ENCODE measurements around the gene PARD3B. TPM values are rescaled to one million over a fixed set of nuclear protein-coding genes. Genes with fewer than 3 reads are reported as not detected.

PARD3B gene
- total and polyA plus RNA-seq, 10 of the 15 experiments (the other 5 are each of a cell fraction or from before 2014, with no cell fraction given) = 0.01 to 0.54 (median 0.07) TPM; not detected in 7

DNA sequence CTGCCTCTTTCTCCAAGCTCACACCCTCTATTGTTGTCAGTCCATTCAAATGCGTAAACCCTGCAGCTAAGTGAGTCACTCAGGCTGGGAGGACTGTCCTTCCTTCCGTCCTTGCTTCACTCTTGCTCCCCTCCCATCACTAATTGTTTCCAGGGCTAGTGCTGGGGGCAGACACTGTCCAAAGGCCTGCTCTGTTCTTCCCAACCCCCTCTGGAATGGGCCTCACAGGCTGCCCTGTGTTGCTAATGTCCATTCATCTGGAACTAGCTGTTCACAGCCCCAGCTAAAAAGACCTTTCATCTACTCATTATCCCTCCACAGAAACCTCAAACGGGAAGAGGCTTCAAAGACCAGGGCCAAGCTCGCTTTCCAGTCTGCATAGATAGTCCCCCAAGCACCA, 1105.2 kb downstream of the PARD3B start:
- no peak overlapping the region for H3K9ac ChIP-seq (ENCODE audit: control insufficient read depth, insufficient read depth, low read length)
- ChIA-PET POLR2A (no interaction called here), CTCF (interaction anchor here (1.3 kb wide), 1 partner anchor 1326 kb away, joined by 3 read pairs; no protein-coding TSS in a partner anchor), RAD21 (ENCODE audit: unreplicated experiment) (interaction anchor here (0.5 kb wide), 1 partner anchor 109 kb away, joined by 3 read pairs; no protein-coding TSS in a partner anchor), SMC1A (ENCODE audit: uncharacterized antibody, unreplicated experiment) (no interaction called here)
- in situ Hi-C loops (cut with MboI) (no loop called here), intact Hi-C loops (cut with micrococcal nuclease; ENCODE audit: unreplicated experiment) (no loop called here)
- H2AFZ ChIP-seq (ENCODE audit: control insufficient read depth, low read depth, low read length) = no peak overlapping the region
- no peaks in the 10 kb centered on the region for H4K20me1 ChIP-seq (ENCODE audit: control insufficient read depth, insufficient read depth)
- H3K27me3 ChIP-seq (replicated peaks in 1 of 2; ENCODE audit: control insufficient read depth in 2 of 2, insufficient read depth in 2 of 2, low read length in 1 of 2) = peaks cover 3 to 19% of the 10 kb centered on the region in 2 experiments
- no TSS peak for BruUV-seq (replicated peaks)
- DNase-seq (ENCODE audit: low read depth, low spot score) (no peak), FAIRE-seq (no peak), ATAC-seq (no peak)
- H3K9me3 ChIP-seq (replicated peaks; ENCODE audit: control insufficient read depth, insufficient read depth, low read length) = no peaks in the 10 kb centered on the region
- WGBS (ENCODE audit: insufficient coverage, insufficient replicate concordance, low lambda C conversion rate, missing lambda C conversion rate) = 18% methylated on average over 4 of the region's 4 CpGs
- no peaks in the 10 kb centered on the region for H3K79me2 ChIP-seq (ENCODE audit: control insufficient read depth, insufficient read depth, low read length)
- no peak overlapping the region for H3K4me2 ChIP-seq (ENCODE audit: control insufficient read depth, insufficient read depth)
- no peak overlapping the region for H3K4me3 ChIP-seq
- no peaks in the 10 kb centered on the region; the same call in 1 of the 2 replicates for H3K4me1 ChIP-seq (ENCODE audit: control insufficient read depth, insufficient read depth, low read length)
- no peaks in the 10 kb centered on the region for H3K36me3 ChIP-seq (ENCODE audit: control insufficient read depth in 2 of 2, insufficient read depth in 2 of 2, low read length in 1 of 2)
- no peak for TF ChIP-seq HCFC1 (IDR thresholded peaks at IDR 0.05; ENCODE audit: low read length)
- TF ChIP-seq POLR2AphosphoS2 (IDR thresholded peaks at IDR 0.05; ENCODE audit: low read depth, low read length) = no peak
- no peak for TF ChIP-seq NBN (IDR thresholded peaks at IDR 0.05)
- TF ChIP-seq IKZF1 (conservative IDR thresholded peaks at IDR 0.05) = no peak
- TF ChIP-seq, protein P1, sequence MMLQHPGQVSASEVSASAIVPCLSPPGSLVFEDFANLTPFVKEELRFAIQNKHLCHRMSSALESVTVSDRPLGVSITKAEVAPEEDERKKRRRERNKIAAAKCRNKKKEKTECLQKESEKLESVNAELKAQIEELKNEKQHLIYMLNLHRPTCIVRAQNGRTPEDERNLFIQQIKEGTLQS (IDR thresholded peaks at IDR 0.05; ENCODE audit: borderline replicate concordance, extremely low read depth, low read depth, low read length) = no peak
- TF ChIP-seq ASH2L (IDR thresholded peaks at IDR 0.05; ENCODE audit: borderline replicate concordance, low read depth) = no peak
- no peak for TF ChIP-seq IKZF2 (IDR thresholded peaks at IDR 0.05)
- TF ChIP-seq ZNF24 (IDR thresholded peaks at IDR 0.05) = no peak
- no peak for TF ChIP-seq RAD21 (IDR thresholded peaks at IDR 0.05; ENCODE audit: insufficient read depth, low read depth, low read length)
- no peak for TF ChIP-seq MTA2 (IDR thresholded peaks at IDR 0.05; ENCODE audit: low read depth)
- no peak for TF ChIP-seq MTA3 (IDR thresholded peaks at IDR 0.05; ENCODE audit: borderline replicate concordance, low read length)
- TF ChIP-seq KDM1A (IDR thresholded peaks at IDR 0.05; ENCODE audit: borderline replicate concordance) = no peak
- no peak for TF ChIP-seq PAX5 (IDR thresholded peaks at IDR 0.05; ENCODE audit: borderline replicate concordance, low read depth, low read length)
- TF ChIP-seq SMARCA5 (IDR thresholded peaks at IDR 0.05) = no peak
- H3K27ac ChIP-seq (ENCODE audit: control insufficient read depth, insufficient read depth) = no peak overlapping the region
